Amniotic stem cell (primary cell): Measurements from ENCODE around the gene ZNF566.

ENCODE experiments used
- DNase-seq: peaks from one replicate; lab custom pipeline; 2025; lab: John Stamatoyannopoulos, UW

The ZNF566 gene

GRCh38 chr19:36441339-36441738 lies 48.0 kb downstream of the ZNF566 start:
- DNase-seq: no peak

DNA sequence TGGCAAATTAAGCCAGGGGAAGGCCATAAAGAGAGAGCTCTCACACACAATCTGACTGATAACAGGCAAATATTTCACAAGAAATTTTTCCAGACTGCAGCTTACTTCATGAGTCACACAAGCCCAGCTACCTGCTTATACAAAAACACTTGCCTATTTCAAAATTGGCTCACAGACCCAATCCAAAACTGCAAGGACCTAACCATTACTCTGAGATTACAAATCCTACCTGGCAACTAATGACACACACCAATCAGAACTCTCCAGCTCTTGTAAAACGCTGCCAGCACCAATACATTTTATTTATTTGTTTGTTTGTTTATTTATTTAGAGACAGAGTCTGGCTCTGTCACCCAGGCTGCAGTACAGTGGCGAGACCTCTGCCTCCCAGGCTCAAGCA lies 52.8 kb downstream of the ZNF566 start:
- DNase-seq: no peak

DNA sequence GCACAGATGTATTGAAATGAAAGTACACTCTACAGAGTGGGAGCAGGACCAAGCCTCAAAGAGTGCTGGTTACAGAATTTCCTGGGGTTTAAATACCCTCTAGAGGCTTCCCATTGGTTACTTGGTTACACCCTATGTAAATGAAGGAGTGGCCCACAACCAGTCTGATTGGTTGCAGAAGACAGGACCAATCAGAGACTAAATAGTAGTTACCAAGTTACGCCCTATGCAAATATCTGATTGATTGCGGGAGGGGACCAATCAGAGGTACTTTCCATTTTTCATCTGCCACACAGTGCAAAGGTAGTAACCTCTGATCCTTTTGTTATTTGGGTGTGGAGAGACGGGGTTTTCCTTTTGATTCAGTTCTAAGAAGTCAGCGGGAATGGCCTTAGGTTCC lies 65.4 kb downstream of the ZNF566 start:
- DNase-seq: no peak

- DNase-seq: no peak
These were observed 67.4 kb downstream of the ZNF566 start for GRCh38 chr19:36421749-36422481.

- DNase-seq: no peak
These were observed 68.2 kb downstream of the ZNF566 start for GRCh38 chr19:36420961-36421748.

DNA sequence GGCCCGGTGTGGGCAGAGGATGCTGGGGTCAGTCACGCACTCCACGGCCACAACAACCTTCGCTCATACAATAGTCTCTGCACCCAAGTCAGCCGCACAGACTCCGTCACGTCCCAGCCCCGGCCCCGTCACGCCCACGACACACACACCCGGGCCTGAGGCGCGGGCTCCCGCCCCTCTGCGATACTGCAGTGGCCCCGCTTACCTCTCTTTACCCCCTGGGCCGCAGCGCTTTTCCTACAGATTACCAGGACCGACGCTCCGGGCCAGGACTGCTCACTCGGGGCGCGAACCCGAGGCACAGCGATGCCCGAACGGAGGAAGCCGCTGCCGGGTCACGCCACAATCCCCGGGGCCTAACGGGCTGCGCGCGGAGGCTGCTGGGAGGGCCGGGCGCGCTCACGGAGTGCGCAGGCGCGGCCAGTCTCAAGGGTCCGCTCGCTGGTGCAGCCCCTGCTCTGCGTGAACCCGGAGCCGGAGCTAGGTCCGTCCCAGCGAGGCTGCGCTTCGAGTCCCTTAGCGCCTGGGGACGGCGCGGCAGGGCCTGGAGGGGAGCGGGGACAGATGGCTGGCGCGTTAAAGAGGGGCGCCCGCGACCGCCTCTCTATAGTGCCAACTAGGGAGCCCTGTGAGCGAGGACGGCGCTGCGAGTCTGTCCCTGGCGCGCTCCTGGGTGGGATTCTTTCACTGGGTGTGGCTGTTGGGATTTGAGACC lies 70.9 kb downstream of the ZNF566 start, which contains the start of gene ZFP82:
Gene ZFP82 (minus strand): TSS at position 358 of the 715 bp plus-strand sequence. CDS start 8,855 bp downstream, outside the sequence.
- no peak for DNase-seq

GRCh38 chr19:36417752-36418286 lies 71.5 kb downstream of the ZNF566 start:
- no peak for DNase-seq

DNA sequence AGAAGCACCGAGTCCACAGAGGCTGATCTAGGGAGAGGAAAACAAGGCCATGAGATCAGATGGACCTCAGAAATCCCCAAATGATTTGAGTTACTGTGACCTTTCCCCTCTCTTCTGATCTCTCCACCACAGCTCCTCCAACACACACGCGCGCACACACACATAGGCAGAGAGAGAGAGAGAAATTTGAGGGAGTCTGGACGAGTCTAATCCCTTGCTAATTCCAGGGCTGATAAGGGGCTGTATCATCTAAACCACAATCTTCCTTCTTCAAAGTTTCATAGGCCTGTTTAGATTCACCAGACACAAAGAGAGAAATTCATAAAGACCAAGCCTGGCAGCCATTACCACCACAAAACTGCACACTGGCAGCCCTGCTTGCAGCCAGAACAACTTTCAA lies 79.5 kb downstream of the ZNF566 start:
- DNase-seq: no peak

DNA sequence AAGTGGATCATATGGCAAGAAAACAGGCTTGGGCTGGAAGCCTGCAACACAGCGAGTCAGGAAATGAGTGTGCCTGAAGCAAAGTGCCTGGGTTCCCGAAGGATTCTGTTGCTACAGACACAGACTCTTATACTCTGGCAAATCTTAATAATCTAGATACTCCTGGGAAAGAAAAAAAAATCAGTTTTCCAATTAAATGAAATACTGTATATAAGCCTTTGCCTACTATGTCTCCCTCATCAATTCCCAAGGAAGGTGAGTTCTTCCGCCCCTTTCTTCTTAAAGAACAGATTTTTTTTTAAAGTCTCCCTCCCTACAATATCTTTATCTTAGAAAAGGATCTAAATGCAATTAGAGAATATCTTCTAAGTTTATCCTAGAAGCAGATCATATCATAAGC lies 81.3 kb downstream of the ZNF566 start:
- no peak for DNase-seq

DNA sequence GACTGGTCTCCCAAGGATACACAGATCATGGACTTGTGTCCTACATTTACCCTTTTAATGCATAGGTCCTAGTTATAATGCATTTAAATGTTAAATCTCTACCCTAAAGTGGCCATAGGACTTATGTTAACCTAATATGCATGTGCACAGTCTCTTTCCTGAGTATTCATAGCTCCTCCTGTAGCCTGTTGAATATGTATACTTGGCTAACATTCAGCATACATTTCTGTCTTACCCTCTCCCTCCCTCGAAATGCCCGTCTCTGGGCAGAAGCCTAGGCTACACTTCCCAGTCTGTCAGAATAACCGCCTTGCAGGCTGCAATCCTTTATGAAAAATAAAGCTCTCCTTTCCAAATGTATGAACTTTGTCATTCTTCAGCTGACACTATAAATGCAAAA lies 84.9 kb downstream of the ZNF566 start:
- DNase-seq: no peak

DNA sequence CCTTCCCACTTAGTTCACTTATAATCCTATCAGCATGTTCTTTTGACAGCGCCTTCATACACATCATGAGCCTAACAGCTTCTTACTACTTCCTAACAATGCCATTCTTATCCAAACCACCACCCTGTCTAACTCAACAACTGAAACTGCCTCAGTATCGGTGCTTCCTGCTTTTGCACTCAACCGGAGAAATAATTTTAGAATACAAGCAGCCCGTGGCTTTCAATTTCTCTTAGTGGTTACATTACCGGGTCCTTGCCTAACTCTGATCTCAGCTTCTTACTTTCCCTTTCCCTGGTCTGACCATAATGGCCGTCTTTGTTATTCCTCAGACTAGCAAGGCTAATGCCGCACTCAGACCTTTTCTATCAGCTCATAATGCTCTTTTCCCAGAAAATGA lies 87.9 kb downstream of the ZNF566 start:
- no peak for DNase-seq

DNA sequence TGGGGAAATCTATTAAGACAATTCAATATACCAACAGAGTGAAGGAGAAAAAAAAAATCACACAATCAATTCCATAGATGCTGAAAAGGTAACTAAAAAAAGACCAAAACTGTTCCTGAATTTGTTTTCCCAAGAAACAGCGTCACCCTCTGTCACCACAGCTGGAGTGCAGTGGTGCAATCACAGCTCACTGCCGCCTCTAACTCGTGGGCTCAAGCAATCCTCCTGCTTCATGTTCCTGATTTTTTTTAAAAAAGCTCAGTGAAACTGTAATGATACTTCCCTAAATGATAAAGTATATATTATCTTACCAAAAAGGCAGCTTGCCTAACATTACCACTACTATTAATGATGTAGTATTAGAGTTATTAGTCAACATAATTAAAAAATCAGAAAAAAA lies 90.8 kb downstream of the ZNF566 start:
- no peak for DNase-seq
